OCI-LY7 (cell line): ENCODE measurements around the gene CERS4. TPM values are rescaled to one million over a fixed set of nuclear protein-coding genes. Genes with fewer than 3 reads are reported as not detected.
"Not testable (repeated sequence)": the region's sequence is repeated elsewhere in the genome, so short reads cannot be mapped to it uniquely, and the experiment has no call there.

Source experiments
- BruUV-seq: library from RNA; stranded (reverse); fragments of 400-500 nt; replicated peaks from 2 replicates; lab custom pipeline; 2021; lab: Mats Ljungman, UMichigan
- CTCF ChIA-PET: fragments of 300-600 bp; sonication (Branson Sonifier 250); formaldehyde crosslinking; loops from one replicate; lab custom pipeline; 2022; ENCODE audit warnings: antibody characterized with exemption; ENCODE audit not compliant: unreplicated experiment; lab: Charles Lee
- POLR2A ChIA-PET: fragments of 300-600 bp; sonication (Branson Sonifier 250); formaldehyde crosslinking; loops from one replicate; lab custom pipeline; 2022; ENCODE audit warnings: antibody characterized with exemption; lab: Charles Lee
- DNase-seq: peaks from one replicate; pipeline ENCODE4 v3.0.0-alpha.2; 2015; ENCODE audit warnings: low spot score
- H2AFZ ChIP-seq: fragments of 200-600 bp; sonication (generic), shearing (Covaris generic); 2 replicates; pipeline ENCODE4 v1.6.1; 2014; ENCODE audit warnings: mild to moderate bottlenecking, antibody characterized with exemption, low read length, moderate library complexity
- H3K27ac ChIP-seq: fragments of 200-600 bp; sonication (generic); 2 replicates; pipeline ENCODE4 v1.5.1; 2014; ENCODE audit warnings: mixed run types, low read depth, mild to moderate bottlenecking, moderate library complexity, low read length, inconsistent platforms; ENCODE audit not compliant: poor library complexity, severe bottlenecking
- H3K36me3 ChIP-seq: fragments of 200-600 bp; sonication (generic); 2 replicates; pipeline ENCODE4 v1.6.1; 2014; ENCODE audit warnings: mild to moderate bottlenecking, antibody characterized with exemption, low read length, moderate library complexity, mixed read lengths; ENCODE audit not compliant: insufficient read depth
- H3K4me1 ChIP-seq: fragments of 200-600 bp; sonication (generic); 2 replicates; pipeline ENCODE4 v1.5.1; 2014; ENCODE audit warnings: mild to moderate bottlenecking, low read length; ENCODE audit not compliant: insufficient read depth, poor library complexity, severe bottlenecking
- H3K4me2 ChIP-seq: fragments of 200-600 bp; sonication (generic); 2 replicates; pipeline ENCODE4 v1.6.1; 2014; ENCODE audit warnings: mild to moderate bottlenecking, low read length
- H3K4me3 ChIP-seq: fragments of 200-600 bp; sonication (generic); 2 replicates; pipeline ENCODE4 v1.5.1; 2014; ENCODE audit warnings: mild to moderate bottlenecking, low read depth, low read length; ENCODE audit not compliant: poor library complexity, severe bottlenecking
- H3K79me2 ChIP-seq: fragments of 200-600 bp; sonication (generic); 2 replicates; pipeline ENCODE4 v1.6.1; 2016; ENCODE audit warnings: low read depth, mild to moderate bottlenecking, low read length, moderate library complexity, mixed read lengths; ENCODE audit not compliant: insufficient read depth
- H3K9me2 ChIP-seq: fragments of 200-600 bp; sonication (generic); 2 replicates; pipeline ENCODE4 v1.6.1; 2016; ENCODE audit warnings: mild to moderate bottlenecking, low read length, mixed read lengths; ENCODE audit not compliant: insufficient read depth
- H3K9me3 ChIP-seq: fragments of 200-600 bp; sonication (generic); 2 replicates; pipeline ENCODE4 v1.6.1; 2014; ENCODE audit warnings: mild to moderate bottlenecking, mixed run types, low read length, mixed read lengths
- H4K20me1 ChIP-seq: fragments of 200-600 bp; sonication (generic); 2 replicates; pipeline ENCODE4 v1.6.1; 2014; ENCODE audit warnings: mild to moderate bottlenecking, antibody characterized with exemption, low read length, moderate library complexity, mixed read lengths; ENCODE audit not compliant: insufficient read depth
- CTCF ChIP-seq: fragments of 200-600 bp; sonication (generic); conservative IDR thresholded peaks from 2 replicates; pipeline ENCODE4 v1.5.1; 2014; ENCODE audit warnings: mild to moderate bottlenecking, antibody characterized with exemption, low read length, moderate library complexity, mixed read lengths
- EZH2phosphoT487 ChIP-seq: fragments of 200-600 bp; sonication (generic); IDR thresholded peaks from 2 replicates; pipeline ENCODE4 v1.6.1; 2018; ENCODE audit warnings: low read depth, borderline replicate concordance, mild to moderate bottlenecking, mixed run types, antibody characterized with exemption, low read length, moderate library complexity, mixed read lengths
- intact Hi-C: fragments of 100-400 bp; cut with micrococcal nuclease; formaldehyde crosslinking; loops from one replicate; pipeline ENCODE4 v1.10.0; 2022; ENCODE audit not compliant: unreplicated experiment
- total RNA-seq, 2 experiments: library from RNA; depleted of rRNA in 1 of 2; stranded (reverse); fragments of >200 nt in 1 of 2; shearing (Covaris generic) in 1 of 2; gene quantifications; 2 replicates each; pipeline ENCODE4 v1.2.3, GENCODE V29; 2014 to 2022

The CERS4 gene
- total RNA-seq, 2 experiments from 2014 or later: 36.8 to 54.9 TPM

GRCh38 chr19:8245869-8246835, 37.0 kb downstream of the CERS4 start:
- H3K9me2 ChIP-seq: no peaks in the 10 kb centered on the region
- no peak overlapping the region for H3K4me2 ChIP-seq
- no peak for TF ChIP-seq EZH2phosphoT487
- no peak for TF ChIP-seq CTCF
- no TSS peak for BruUV-seq
- no peak overlapping the region for H2AFZ ChIP-seq
- no peak overlapping the region for H3K4me3 ChIP-seq
- DNase-seq: no peak
- ChIA-PET POLR2A (no interaction called here), CTCF (no interaction called here)
- intact Hi-C loops: no loop called here
- no peaks in the 10 kb centered on the region for H3K79me2 ChIP-seq
- H3K9me3 ChIP-seq: peaks cover 4% of the 10 kb centered on the region; the same call in 1 of the 2 replicates
- no peaks in the 10 kb centered on the region for H3K4me1 ChIP-seq
- H3K36me3 ChIP-seq: peaks cover 40% of the 10 kb centered on the region
- H3K27ac ChIP-seq: no peak overlapping the region
- no peaks in the 10 kb centered on the region for H4K20me1 ChIP-seq

GRCh38 chr19:8247129-8247890, 38.1 kb downstream of the CERS4 start:
- CTCF ChIA-PET, H3K4me2 ChIP-seq: not testable (repeated sequence)

More at GRCh38 chr19:8247129-8247890, 38.1 kb downstream of the CERS4 start:
- H3K4me3 ChIP-seq, BruUV-seq, H3K9me3 ChIP-seq, H3K79me2 ChIP-seq, H3K27ac ChIP-seq, DNase-seq, H2AFZ ChIP-seq, H3K9me2 ChIP-seq, H4K20me1 ChIP-seq, intact Hi-C loops, H3K4me1 ChIP-seq: not testable (repeated sequence)
- POLR2A ChIA-PET: interaction anchor here (0.6 to 0.7 kb wide), 2 partner anchors 69 to 83 kb away, joined by 3 to 7 read pairs; no protein-coding TSS in a partner anchor
- peaks cover 30% of the 10 kb centered on the region for H3K36me3 ChIP-seq
